Left kidney (tissue), 2 donors: Measurements from ENCODE around the gene QRFP. TPM values are rescaled to one million over a fixed set of nuclear protein-coding genes. Genes with fewer than 3 reads are reported as not detected.
"Not testable (repeated sequence)": the region's sequence is repeated elsewhere in the genome, so short reads cannot be mapped to it uniquely, and the experiment has no call there.

Experiments used
- DNase-seq: peaks from one replicate; pipeline ENCODE4 v3.0.0-alpha.2; 2013
- polyA plus RNA-seq: library from polyadenylated mRNA; unstranded; fragments of 120-200 nt; gene quantifications from one replicate; pipeline ENCODE4 v1.2.1, GENCODE V29; 2013; ENCODE audit not compliant: insufficient read length

The QRFP gene
- polyA plus RNA-seq, 1 donor: 0.30 TPM

GRCh38 chr9:130920233-130920632 lies 23.6 kb upstream of the QRFP start:
- no peak for DNase-seq

- DNase-seq: no peak
These were observed 23.0 kb upstream of the QRFP start for GRCh38 chr9:130919559-130920145.

DNA sequence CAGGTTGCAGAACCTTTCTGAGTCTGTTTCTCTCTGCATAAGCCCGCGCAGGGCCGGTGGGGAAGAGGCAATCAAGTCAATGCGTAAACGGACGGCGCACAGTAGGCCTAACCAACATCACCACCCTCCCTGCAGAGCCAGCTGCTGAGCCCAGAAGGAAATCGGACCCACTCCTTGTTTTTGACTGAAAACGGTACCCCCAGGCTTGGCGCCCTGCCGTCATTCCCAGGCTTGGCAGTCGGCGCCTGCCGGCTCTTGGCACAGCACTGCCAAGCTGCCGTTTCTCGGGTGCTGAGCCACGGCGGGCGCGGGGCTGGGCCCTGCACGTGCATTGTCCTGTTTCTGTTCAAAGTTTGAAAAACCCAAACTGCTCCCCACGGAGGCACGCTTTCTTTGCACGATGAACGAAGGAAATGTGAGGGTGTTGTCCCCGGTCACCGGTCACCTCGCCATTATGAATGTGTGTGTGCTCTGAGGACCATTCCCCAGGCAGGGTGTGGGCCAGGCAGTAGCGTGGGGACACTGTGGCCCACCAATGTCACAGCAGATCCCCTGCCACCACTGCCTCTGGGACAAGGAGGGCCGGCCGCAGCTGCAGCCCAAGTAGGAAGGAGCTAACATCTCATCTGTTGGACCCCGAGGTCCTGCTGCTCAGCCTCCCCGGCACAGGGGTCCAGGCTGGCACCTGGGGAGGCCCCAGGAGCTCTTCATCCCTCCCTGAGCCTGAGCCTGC lies 22.4 kb upstream of the QRFP start:
- no peak for DNase-seq

DNA sequence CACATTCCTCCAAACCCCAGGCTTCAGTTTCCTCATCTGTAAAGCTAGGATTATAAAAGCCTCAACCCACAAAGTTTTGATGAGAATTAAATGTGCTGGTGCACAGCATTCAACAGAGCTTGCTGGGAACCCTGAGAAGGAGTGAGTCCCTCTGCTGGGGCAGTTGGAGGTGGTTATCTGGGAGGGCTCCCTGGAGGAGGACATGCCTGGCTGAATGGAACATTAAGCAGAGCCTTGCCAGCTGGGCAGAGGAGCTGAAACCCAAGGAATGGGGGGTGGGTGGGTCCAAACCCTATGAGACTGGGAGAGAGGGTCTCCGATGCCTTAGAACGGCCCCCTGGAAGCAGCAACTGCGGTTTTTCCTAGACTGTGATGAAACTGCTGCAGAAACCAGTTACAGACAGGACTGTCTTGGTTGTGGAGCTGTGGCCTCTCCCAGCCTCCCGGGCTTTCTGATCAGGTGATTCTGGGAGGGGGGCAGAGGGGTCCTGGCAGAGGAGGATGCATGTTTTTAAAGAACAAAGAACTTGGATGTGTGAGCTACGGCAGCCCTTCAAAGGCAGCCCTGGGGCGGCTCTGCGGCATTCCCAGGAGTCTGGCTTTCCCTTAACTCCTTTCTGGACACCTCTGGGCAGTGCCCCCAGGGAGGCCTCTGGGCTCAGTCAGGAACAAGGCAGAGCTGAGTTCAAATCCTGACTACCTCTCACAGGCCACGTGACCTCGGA lies 21.7 kb upstream of the QRFP start:
- no peak for DNase-seq

DNA sequence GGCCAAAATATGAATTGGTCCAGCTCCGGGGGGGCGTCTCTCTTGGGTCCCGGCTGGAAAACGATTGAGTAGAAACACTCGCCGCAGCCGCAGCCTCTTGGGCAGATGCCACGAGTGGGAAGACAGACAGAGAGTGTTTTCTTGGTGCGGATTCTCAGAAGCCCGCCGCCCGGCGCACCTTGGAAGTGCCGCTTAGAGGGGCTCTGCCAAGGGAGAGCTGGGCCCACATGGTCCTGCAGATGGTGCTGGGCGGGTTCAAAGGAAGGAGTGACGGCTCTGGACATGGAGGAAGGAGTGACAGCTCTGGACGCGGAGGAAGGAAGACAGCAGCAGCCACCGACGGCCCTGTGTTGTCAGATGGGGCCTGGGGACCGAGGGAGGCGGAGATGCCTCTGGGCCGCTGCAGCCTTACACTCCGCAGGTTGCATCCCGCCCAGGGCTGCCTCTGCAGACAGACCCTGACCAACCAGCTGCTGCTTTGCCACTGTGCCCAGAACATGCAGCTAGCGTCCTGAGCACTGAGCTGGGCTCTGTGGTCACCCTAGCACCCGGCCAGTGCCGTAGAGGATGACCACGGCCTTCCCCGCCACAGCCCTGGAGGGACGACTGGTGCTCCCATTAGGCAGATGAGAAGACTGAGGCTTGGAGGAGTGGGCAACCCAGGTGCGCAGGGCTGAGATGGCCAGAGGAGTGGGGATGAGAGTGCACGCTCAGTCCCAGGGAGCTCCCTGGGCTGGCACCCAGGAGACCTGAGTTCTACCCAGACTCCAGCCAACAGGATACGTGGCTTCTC lies 20.8 kb upstream of the QRFP start:
- DNase-seq: no peak

DNA sequence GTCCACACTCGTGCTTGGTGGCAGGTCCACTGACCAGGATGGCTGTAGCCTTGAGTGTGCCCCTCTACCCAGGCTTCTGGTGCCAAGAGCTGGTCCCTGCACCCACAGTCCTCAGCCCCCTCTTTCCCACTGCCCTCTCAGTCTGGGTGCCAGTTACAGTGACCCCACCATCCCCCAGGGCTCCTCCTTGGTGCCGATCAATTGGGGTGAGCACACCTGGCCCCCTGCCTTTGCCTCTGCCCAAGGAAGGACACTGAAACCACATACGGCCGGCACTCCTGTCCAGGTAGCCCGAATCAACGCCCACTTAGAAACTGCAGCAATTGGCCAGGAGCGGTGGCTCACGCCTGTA lies 18.5 kb upstream of the QRFP start:
- no peak for DNase-seq

DNA sequence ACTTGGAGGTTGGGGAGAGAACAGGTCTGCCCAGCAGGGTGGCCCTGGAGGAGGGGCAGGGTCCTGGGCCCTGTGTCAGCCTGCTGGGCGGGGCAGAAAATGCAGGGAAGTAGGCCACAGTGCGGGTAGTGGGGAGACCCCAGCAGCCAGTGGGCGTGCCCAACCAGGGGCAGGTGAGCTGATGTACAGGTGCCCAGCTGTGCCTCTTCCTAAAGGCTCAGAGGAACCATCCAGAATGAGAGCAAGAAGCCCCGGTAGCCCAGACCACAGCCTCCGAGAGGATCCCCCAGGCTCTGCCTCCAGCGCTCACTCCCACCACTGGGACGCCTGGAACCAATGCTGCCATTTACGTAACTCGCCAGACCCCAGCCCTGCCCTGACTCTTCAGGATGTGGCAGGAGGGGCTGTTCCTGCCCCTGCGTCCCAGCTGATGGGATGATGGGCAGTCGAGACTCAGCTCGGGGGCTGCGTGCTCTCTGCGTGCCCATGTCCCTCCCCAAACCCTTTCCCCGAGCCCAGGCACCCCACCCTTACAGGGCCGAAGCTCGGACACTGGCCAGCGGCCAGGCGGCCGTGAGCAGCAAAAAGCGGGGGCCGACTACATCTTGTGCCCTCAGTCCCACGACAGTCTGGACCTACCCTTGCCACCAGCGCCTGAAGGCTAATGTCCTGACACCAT lies 17.9 kb upstream of the QRFP start:
- DNase-seq: no peak

DNA sequence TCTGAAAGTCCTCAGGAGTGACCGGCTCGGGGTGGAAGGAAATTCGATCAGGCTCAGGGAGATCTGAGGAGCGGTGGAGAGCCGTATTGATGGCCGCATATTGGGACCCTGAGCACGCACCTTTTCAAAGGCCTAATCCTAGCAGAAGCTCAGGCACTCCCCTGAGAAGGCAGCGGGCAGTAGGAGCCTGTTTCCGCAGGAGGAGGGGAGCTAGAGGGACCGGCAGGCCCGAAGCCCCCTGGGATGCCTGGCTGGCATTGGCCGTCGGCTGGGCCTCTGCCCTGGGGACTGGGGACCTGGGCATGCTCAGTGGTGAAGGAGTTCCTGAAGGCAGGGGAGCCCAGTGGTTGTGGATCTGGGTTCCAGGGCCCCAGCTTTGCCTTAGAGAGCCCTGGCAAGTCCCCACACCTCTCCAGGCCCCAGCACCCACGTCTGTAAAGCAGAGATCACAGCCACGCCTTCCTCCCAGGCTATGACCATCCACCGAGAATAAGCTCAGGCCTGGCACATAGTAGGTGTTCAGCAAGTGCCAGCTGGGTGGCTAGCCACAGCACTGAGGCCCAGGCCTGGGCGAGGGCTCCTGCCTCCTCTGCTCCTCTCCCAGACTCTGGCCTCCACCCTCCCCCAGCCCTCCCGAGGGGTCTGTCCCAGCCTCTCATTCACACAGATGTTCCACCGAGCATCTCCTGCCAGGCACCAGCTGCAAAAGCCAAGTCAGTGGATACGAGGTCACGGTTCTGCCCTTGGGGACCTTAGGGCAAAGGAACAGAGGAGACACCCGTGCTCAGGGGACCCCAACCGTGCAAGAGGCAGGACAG lies 17.2 kb upstream of the QRFP start:
- no peak for DNase-seq

DNA sequence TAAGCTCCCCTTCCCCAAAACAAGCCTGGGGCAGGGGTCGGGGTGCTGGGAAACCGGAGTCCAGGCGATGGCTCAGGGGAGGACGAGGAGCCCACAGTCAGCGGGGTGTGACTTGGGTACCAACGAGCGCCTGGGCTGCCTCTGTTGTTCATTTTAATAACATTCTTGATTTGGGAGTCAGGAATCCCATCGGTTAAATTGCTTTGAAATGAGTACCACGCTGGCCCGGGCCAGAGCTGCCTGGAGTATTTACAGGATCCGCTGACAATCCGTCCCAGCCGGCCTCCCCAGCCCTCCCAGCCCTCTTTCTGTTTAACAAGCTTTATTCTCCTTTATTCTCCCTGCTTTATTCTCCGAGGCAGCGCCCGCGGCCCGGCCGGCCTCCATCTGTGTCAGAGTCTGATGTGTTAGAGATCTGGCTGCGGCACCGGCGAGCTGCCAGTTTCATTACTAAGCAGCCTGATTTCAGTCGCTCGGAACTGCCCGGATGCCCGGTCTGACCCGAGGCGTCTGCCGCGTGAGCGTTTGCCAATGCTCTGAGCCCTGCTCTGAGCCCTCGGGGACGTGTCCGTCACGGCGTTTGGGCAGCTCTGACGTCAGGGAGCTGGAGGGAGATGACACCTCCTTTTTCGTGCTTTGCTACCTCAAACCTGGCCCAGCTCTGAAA lies 16.5 kb upstream of the QRFP start:
- no peak for DNase-seq

DNA sequence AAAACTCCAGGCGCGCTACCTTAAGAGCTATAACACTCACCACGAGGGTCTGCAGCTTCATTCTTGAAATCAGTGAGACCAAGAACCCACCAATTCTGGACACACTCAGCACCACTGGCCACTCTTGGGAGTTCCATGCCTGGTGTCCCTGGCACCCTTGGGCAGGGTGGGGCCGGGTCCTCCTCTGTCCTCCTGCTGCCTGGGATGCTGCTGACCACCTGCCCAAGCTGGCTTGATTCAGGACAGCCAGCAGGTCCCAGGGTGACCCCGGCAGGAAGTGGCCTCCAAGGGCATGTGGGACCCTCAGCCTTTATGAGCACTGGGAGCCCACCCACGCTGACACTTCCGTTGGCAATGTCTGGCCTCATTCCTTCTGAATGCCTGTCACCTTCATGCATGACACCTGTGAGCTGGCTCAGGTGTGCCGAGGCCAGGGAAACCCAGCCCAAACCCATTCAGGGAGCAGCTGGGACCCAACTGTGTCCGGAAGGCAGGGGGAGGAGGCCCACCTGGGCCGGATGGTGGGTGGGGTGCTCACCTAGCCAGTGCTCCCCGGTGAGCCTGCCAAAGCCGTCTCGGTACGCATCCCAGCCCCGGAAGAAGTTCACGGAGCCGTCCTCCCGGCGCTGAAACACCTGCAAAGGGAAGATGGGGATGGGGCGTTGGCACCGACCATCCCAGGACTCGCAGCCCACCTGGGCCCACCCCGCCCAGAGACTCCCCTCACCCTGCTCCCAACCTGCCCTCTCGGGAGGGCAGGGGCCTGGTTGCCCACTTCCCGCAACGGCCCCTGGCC lies 14.8 kb upstream of the QRFP start:
- DNase-seq: no peak

DNA sequence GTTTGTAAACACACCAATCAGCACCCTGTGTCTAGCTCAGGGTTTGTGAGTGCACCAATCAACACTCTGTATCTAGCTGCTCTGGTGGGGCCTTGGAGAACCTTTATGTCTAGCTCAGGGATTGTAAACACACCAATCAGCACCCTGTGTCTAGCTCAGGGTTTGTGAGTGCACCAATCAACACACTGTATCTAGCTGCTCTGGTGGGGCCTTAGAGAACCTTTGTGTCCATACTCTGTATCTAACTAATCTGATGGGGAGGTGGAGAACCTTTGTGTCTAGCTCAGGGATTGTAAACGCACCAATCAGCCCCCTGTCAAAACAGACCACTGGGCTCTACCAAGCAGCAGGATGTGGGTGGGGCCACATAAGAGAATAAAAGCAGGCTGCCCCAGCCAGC lies 14.1 kb upstream of the QRFP start:
- not testable (repeated sequence) for DNase-seq

GRCh38 chr9:130910041-130910440 lies 13.4 kb upstream of the QRFP start:
- not testable (repeated sequence) for DNase-seq

- DNase-seq: no peak
These were observed 12.3 kb upstream of the QRFP start for GRCh38 chr9:130908878-130909355.

DNA sequence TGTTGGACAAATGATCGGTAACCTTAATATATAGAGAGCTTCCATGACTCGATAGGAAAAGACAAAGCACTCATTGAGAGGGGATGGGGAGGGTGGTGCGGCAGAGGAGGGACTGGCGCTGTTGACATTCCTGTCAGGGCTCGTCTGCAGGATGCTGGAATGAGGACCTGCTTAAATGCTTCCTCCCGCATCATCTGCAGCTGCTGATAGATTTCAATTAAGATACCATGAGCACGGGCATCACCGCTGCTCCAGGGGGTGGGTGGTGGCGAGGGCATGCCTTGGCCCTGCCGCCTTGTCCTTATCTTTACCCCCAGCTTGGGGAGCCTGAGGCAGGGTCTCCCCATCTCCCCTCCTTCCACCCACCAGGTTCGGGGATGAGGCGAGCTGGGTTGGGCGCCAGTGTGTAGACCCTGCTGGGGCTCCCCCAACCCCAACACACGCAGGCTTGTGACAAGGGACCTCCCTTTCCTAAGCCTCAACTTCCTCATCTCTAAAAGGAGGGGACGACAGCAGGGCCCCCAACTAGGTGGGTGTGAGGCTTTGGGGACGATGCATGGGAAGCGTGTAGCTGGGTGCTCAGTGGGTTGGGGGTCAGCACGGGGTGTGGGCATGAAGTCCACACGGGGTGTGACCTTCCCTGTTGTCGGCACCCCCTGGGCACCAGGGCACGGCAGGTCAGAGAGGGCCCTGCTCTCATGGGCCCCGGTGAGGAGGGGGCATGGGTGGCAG lies 11.7 kb upstream of the QRFP start:
- DNase-seq: no peak

DNA sequence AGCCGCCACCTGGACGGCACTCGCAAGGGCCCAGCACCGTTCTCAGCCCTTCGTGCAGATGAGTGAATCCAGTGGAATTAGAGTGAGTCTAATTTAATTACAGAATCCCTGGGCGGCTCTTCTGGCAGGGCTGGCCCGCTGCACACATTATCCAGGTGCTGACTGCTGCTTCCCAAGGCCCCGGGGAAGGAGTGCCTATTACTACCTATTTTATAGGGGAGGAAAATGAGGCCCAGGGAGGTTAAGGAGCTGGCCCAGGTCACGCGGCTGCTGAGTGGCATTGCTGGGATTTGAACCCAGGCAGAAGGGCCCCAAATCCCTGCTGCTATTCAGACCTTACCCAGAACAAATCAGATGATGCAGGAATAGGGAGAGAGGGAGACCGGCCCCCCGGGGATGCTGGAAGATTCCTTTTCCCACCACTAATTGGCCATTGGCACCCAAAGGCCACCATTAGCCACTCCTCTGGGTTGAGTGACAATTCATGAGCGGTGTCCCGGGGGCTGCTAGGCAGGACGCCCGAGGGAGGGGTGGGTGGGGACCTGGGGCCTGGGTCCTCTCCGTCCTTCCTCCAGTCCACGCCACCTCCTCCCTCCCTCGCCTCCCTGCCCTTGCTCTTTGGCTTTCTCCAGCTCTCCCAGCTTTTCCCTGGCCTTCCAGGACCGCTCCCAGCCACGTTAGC lies 10.3 kb upstream of the QRFP start:
- DNase-seq: no peak

DNA sequence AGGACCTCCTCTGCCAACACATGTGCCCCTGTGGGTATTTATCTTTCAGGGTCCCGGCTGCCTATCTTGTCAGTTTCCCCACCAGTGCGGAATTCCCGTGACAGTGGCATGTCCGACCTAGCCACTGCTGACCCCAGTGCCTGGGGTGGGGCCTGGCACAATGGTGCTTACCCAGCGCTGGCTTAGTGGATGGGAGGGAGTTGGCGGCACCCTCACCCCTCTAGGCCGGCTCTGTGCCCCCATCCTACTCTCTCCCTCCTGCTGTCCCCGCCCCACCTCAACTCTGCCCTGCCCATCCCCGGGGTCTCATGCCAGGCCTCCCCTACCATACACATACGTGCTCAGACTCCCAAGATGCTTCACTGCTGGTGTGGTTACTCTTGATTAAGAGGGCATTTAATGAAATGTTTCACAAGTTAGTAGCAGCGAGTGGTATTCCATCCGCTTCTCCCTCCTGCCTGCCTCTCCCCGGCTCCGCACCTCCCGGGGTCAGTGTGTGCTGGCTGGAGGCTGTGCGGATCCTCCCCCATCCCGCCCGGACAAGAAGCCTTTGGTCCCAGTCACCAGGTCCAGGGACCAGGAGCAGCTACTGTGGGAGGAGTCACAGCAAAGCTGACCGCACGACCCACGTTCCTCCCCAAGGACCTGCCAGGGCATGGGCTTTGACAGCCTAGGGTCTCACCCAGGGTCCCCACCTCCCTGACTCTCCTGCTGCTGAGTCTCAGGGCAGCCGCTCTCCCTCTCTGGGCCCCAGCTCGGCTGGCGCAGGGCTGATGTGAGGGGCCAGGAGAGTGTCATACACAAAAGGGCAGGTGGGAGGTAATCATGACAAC lies 9.5 kb upstream of the QRFP start:
- DNase-seq: no peak
